GM12865 (cell line): ENCODE data around the gene SLC10A7.

Experiments
- DNase-seq: peaks from one replicate; pipeline ENCODE4 v3.0.0; 2010; ENCODE audit warnings: low read depth
- H3K4me3 ChIP-seq: 2 replicates; pipeline ENCODE4 v1.5.1; 2011; ENCODE audit warnings: mild to moderate bottlenecking, low read depth, low read length, control low read depth
- CTCF ChIP-seq: IDR thresholded peaks from 2 replicates; pipeline ENCODE4 v1.5.1; 2011; ENCODE audit warnings: low read length, control low read depth, low read depth, inconsistent platforms; ENCODE audit not compliant: insufficient read depth; ENCODE audit errors: missing control alignments

The SLC10A7 gene

GRCh38 chr4:146349306-146349705 lies 172.4 kb downstream of the SLC10A7 start:
- TF ChIP-seq CTCF = no peak
- DNase-seq = no peak
- H3K4me3 ChIP-seq = no peak overlapping the region

- DNase-seq = no peak
- no peak overlapping the region for H3K4me3 ChIP-seq
- no peak for TF ChIP-seq CTCF
These were observed 173.9 kb downstream of the SLC10A7 start for GRCh38 chr4:146347822-146348221.

- H3K4me3 ChIP-seq = no peak overlapping the region
- DNase-seq = peak; percentile 15
- no peak for TF ChIP-seq CTCF
These were observed 175.5 kb downstream of the SLC10A7 start for GRCh38 chr4:146346276-146346675.

GRCh38 chr4:146343776-146344175 lies 178.0 kb downstream of the SLC10A7 start:
- DNase-seq = no peak
- H3K4me3 ChIP-seq = no peak overlapping the region
- no peak for TF ChIP-seq CTCF

- peak; percentile 75 for DNase-seq
- no peak for TF ChIP-seq CTCF
- no peak overlapping the region for H3K4me3 ChIP-seq
These were observed 178.5 kb downstream of the SLC10A7 start for GRCh38 chr4:146343199-146343598.

- DNase-seq = peak; percentile 65
- peak; percentile 39 for TF ChIP-seq CTCF
- H3K4me3 ChIP-seq = no peak overlapping the region
These were observed 179.0 kb downstream of the SLC10A7 start for GRCh38 chr4:146342600-146343192.

- DNase-seq = peak; percentile 23
- no peak overlapping the region for H3K4me3 ChIP-seq
- peak; percentile 30 for TF ChIP-seq CTCF
These were observed 180.9 kb downstream of the SLC10A7 start for GRCh38 chr4:146340798-146341197.
